GM19324 (cell line): ENCODE measurements around the gene PTPRM.

ENCODE experiments used
- ATAC-seq: cut with Tn5 transposase; IDR thresholded peaks from one replicate; pipeline ENCODE4 v1.9.1; 2021; ENCODE audit warnings: mild to moderate bottlenecking, moderate library complexity; ENCODE audit not compliant: unreplicated experiment, low FRiP score

Gene PTPRM

DNA sequence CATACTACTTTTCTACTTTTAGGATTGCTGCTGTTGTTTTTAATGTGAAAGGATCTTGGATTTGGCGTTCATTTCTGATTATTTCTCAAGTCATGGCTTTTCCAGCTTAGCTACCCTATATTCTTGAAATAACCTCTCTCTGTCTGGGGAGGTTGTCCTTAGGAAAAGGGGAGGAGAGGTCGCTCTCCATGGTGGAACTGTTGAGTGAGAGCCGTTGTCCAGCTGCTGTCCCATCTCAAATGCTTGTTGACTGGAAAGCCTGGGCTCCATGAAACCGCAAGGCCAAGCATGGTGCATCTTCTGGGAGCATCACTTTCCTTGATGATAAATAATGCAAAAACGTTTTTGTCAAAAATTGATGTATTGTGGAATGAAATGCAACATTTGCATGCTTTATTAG is 563.0 kb downstream of the PTPRM start:
- no peak for ATAC-seq

DNA sequence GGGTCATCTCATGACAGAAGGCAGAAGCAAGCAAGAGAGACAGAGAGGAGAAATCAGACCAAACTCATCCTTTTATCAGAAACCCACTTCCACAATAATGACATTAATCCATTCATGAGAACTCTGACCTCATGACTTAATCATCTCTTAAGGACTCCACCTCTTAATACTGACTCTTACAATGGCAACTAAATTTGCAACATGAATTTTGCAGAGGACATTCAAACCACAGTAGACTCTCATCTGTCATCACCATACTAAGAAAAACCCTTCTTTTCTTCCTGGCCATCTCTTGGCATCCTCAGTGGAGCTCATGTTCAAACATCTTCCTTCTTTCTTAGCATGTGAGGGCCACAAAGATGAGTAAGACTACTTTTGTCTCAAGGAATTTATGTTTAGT is 565.9 kb downstream of the PTPRM start:
- no peak for ATAC-seq

GRCh38 chr18:8133888-8134287 is 566.8 kb downstream of the PTPRM start:
- ATAC-seq, result no peak

DNA sequence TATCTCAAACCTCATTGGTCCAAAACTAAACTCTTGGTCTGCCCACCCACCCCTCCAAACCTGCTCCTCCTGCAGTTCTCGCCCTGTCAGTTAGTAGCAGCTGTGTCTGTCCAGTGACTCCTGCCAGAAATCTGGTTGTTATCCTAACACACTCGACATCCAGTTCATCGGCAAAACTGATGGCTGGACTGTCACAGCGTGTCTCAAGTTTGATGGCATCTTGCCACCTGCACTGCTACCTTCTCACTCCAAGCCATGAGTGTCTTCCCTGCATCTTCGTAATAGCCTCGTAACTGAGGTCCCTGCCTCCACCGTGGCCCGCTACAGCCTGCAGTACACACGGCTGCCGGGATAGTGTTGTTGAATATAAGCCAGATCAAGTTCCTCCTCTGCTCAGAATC is 572.0 kb downstream of the PTPRM start:
- ATAC-seq, result no peak

DNA sequence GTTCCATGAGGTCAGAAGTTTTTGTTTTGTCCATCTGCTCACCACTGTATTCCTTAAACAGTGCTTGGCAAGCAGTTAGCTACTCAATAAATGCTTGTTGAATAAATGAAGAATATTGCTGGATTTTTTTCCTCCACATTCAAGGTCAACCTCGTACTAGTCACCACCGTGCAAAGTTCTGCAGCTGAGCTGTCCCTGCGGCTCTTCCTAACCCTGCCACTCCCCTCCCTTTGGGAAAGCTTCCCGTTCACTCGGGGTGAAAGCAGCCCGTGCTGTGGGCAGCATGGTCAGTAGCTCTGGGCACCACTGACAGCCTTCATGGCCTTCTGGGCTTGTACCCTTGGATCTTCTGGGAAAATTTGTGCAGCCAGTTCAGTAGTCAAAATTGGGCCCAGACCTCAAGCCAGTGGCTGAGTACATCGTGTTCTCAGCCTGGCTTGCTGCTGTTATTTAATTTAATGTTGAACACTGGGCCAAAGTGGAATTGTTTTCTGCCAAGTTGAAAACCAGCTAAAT is 572.8 kb downstream of the PTPRM start:
- no peak for ATAC-seq

DNA sequence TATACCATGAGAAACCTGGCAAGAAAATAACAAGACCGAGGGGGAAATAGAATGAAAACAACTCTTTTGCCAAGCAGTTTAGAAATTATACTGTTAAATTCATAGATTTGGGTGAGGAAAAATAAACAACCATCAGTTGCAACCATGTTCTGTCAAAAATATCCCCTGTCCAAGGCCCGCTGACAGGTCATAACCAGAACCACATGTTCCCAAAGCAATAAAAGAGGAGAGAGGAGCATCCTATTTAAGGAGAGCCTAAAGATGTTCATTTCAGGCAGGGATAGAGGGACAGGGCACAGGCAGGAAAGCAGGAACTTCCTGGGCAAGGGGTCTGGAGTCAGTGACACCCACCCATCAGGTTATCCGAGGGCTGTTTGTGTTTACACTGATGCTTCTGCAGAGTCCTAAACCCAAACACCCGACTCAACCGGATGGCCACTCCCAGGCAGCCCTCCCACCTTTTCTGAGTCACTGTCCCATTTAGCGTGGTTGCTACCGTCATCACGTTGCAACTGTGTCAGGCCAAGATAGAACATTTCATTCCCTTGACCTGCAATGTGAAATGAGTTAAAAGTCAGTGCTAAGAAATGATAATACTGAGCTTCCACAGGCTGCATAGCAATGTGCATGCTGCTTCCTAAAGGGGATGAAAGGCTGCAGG is 573.9 kb downstream of the PTPRM start:
- ATAC-seq, result no peak

DNA sequence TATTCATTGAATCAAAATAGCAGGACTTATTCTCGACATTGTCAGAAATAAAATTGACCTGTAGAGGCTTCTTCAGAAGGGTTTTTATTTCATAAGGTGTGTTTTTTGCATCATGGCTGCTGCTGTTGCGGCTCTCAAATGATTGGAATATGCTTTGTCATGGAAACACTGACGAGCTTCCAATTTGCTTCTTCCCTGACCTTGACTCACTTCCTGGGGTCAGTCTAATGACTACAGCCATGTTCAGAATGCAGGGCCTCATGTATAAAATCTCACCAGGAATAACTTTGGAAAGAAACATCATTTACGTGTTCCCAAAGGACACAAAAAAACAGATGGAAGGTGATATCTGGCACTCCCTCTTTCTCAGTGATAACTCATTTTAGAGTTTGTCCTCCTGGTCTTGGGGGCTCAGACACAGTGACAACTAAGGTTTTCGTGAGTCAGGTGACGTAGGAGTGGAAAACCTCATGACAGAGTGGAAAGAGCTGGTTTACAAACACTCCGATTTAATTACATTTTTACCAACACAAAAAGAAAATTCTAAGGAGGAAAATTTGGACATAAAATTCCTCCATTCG is 575.1 kb downstream of the PTPRM start:
- ATAC-seq, result no peak

DNA sequence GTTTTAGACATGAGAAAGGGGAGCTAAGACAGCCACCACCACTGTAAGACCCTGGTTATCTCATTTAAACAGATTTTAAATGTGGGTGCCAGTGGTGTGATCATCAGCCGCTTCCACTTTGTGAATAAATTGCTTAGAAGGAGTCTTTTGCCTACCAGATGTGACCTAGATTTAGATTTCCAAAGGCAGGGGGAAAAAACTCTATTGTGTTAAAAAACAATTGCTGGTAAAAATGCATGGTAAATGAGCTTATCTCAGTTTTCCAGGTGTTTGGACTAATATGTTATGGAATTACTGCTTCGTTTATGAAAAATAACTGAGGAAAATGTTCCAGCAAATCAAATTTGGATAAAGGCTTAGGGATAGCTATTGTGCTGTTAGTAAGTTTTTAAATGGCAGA is 575.8 kb downstream of the PTPRM start:
- ATAC-seq, result no peak

- ATAC-seq, result no peak
Observed at GRCh38 chr18:8151181-8151580, 584.1 kb downstream of the PTPRM start.

- ATAC-seq, result no peak
Observed at GRCh38 chr18:8153887-8154583, 586.9 kb downstream of the PTPRM start.

GRCh38 chr18:8162802-8163201 is 595.7 kb downstream of the PTPRM start:
- no peak for ATAC-seq

DNA sequence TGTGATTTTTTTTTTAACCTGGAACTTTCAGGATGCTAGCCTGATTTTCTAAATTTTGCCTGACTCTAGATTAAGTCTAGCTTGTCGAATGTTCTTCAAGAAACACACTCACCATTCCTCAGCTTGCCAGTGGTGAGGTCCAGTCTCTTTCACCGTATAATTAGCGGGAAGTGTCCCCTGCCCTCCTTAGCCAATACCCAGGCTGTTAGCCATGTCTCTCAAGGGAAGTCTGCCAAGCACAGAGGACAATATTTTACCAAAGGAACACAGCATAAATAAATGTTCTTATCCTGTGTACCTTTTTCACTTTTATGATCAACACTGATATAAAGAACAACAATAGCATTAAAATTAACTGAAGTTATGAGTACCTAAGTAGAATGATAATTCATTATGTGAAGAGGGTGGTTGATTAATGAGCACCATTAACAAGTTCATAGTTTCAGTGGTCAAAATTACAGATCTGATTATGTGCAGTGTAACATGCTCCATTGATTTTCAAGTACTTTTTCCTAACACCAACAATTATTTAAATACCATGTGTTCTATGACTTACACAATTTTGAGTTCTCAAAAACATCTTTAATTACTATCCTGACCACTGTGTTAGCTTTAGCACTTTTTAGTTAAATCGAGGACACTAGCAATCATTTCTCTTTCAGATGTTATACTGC is 596.3 kb downstream of the PTPRM start:
- no peak for ATAC-seq

DNA sequence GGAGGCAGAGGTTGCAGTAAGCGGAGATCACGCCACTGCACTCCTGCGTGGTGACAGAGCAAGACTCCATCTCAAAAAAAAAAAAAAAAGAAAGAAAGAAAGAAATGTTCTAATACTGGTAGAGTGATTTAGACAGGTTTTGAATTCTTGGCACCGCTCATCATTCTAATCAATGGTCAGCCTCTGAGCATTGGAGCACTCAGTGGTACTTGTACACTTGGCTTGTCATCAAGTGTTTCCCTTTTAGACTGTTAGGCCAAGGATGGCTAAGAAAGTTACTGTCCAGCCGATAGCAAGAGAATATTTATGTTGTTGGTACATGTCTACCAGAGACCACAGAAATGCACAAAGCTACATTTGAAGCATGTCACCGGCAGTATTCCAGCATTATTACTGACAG is 598.0 kb downstream of the PTPRM start:
- no peak for ATAC-seq

DNA sequence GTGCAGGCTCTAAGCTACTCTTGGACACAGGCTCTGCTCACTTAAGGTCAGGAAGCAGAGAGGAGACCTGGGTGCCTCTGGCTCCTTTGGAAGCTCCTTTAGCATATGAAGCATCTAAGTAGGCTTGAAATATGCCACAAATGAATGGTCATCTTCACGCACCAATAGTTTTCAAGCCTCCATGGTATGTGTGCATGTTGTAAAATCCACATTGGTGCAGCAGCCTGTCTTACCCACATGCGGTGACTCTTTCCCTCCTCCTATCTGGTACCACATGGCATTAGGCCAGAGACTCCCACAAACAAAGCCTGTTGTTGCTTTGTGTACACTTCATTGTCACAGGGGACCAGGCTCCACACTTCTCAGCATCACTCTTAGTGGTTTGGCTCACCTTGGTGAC is 599.9 kb downstream of the PTPRM start:
- ATAC-seq, result no peak

DNA sequence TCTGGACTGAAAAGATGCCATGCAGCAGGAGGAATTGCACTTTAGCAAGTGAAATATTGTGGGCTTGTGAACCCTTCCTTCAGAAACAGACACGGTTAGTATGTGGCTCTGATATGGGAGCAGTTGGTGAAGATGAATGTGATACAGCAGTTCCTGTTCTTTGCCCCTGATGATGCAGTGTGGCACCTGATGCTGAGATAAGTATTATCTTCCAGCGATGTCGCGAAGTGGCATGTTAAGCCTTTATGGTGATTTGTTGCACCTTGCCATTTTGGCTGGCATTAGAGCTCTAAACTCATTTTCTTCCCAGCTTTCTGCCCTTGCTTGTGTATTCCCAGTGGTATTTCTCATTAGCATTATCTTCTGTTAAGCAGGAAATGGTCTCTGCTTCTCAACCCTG is 600.6 kb downstream of the PTPRM start:
- no peak for ATAC-seq

DNA sequence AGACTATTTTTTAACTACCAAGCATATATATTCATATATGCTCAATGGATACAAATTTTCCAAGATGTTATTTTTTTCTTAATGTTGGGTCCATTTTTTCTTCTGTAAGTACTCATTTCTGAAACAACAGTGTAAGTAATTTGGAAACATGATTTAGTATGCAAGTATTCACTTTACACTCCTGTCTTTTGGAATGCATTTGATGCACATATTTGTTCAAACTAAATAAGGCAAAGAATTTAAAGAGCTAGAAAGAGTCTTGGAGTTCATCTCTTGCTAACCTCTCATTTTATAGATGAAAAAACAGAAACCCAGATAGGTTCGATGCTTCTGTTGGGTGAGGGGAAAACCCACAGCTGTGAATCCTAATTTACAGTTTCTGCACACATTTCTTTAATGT is 602.6 kb downstream of the PTPRM start:
- ATAC-seq, result no peak

- ATAC-seq, result no peak
Observed at GRCh38 chr18:8174771-8175170, 607.7 kb downstream of the PTPRM start.

GRCh38 chr18:8175501-8176061 is 608.5 kb downstream of the PTPRM start:
- ATAC-seq, result no peak

DNA sequence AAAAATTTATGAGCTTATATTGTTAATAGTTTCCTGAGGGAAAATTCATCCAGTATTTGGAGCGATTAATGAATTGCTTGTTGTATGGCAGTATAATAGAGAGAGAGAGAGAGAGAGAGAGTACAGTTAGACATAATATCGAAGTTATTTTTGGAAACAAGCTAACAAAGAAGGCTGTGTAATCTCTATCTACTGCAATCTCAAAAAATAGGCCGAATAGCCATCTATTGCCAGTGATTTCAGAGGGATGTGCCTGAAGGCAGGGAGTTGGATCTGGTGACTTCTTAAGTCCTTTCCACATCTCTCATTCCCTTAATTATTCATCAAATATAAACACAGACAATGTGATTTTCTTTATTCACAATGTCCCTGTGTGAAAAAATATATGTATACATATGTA is 609.0 kb downstream of the PTPRM start:
- no peak for ATAC-seq

- ATAC-seq, result no peak
Observed at GRCh38 chr18:8176554-8176953, 609.4 kb downstream of the PTPRM start.
